Peyer's patch (tissue), 4 donors: ENCODE measurements around the gene CDC42EP2.

Source experiments
- CTCF ChIP-seq, 6 experiments: fragments of 450-650 bp in 4 of 6; fragments of 200-600 bp in 2 of 6; sonication (generic) in 1 of 6; IDR thresholded peaks; one replicate each; pipeline ENCODE4 v1.5.1; 2017 to 2019; ENCODE audit warnings: antibody characterized with exemption in 6 of 6, mild to moderate bottlenecking in 3 of 6, moderate library complexity in 1 of 6
- POLR2A ChIP-seq, 2 donors: fragments of 450-650 bp; IDR thresholded peaks; one replicate each; pipeline ENCODE4 v1.5.1; 2017; ENCODE audit warnings: antibody characterized with exemption in 2 of 2, mild to moderate bottlenecking in 2 of 2, moderate library complexity in 2 of 2

GRCh38 chr11:65315866-65316226, 1.2 kb downstream of the CDC42EP2 start:
- TF ChIP-seq CTCF (IDR thresholded peaks at IDR 0.05) (no peak), POLR2A (IDR thresholded peaks at IDR 0.05) (no peak)
